Left renal cortex interstitium (tissue), 4 donors: ENCODE data around the gene CFI. TPM values are rescaled to one million over a fixed set of nuclear protein-coding genes. Genes with fewer than 3 reads are reported as not detected.

Experiments used
- DNase-seq, 4 donors: peaks; one replicate each; pipeline ENCODE4 v3.0.0-alpha.2; 2013; ENCODE audit warnings: low read depth in 4 of 4, low spot score in 2 of 4, missing footprints in 1 of 4
- polyA plus RNA-seq, 4 donors: library from polyadenylated mRNA; unstranded; fragments of 120-200 nt; gene quantifications; one replicate each; pipeline ENCODE4 v1.2.1, GENCODE V29; 2013; ENCODE audit not compliant: insufficient read length in 4 of 4

The CFI gene
- 10 to 100 TPM; 63.0 to 89.1 (median 74.8) TPM for polyA plus RNA-seq

- peak in 3 of 4 donors; percentile 31 to 65 (median 37) for DNase-seq
Measured at GRCh38 chr4:109801895-109802319, at the start of gene CFI. TSS of gene CFI (minus strand) at chr4:109801999. CDS start at chr4:109801971, 28 bp downstream.

- no peak for DNase-seq
Measured at GRCh38 chr4:109850601-109851000, 48.8 kb upstream of the CFI start.

GRCh38 chr4:109848501-109848900 is 46.7 kb upstream of the CFI start:
- DNase-seq, result no peak

DNA sequence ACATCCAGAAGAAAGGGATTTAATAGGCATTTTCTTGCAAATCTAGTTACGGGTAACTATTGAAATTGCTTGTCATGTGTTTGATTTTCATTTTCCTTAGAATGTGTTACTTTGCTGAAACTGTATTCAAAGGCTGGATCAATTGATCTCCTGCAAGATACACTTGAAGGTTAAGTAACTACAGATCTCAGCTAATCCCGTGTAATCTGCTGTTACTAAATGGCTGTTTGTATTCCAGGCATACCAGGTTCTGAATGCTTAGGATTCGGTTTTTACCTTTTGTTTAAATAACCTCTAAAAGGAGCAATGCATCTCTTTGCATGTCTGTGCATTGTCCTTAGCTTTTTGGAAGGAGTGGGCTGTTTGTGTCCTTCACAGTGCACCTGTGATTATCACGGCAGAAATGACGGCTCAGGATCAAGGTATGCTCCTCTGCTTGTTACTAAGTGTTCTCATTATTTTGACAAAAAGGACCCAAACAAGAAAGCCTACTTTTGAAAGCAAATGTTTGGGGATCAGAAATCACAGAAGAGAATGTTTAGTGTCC is 46.2 kb upstream of the CFI start, which contains the start of gene LRIT3:
Gene LRIT3 (plus strand): TSS at position 212 of the 547 bp plus-strand sequence. CDS start 95 bp downstream, at position 307.
- no peak for DNase-seq

- no peak for DNase-seq
Measured at GRCh38 chr4:109846395-109847098, 44.7 kb upstream of the CFI start.

DNA sequence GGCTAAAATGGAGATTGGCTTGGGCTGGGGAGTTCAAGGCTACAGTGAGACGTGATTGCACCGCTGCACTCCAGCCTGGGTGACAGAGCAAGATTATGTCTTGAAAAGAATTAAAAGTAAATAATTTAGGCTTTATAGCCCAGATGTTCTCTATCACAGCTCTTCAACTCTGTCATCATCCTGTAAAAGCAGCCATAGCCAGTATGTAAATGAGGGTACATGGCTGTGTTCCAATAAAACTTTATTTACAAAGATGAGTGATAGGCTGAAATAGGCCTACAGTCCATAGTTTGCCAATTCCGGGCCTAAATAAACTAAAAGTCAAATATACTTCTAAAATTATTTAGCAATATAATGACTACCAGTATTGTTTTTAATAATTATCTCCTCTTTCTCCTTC is 35.2 kb upstream of the CFI start:
- no peak for DNase-seq

DNA sequence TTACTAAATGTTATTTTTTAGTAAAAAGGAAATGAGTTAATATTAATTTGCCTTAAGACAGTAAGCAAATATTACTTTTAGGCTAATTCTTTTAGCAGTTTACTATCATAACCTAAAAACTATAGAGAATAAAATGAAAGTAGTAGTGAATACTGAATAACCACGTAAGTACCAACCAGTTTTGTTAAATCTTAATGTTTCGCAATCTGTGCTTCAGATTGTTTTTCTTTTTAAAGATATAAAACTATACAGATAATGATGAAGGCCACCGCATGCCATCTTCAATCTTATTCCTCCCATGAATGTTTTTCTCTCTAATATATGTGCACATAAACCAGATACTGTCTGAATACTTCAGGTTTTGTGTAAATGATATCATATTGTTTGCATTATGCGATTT is 32.0 kb upstream of the CFI start:
- no peak for DNase-seq

DNA sequence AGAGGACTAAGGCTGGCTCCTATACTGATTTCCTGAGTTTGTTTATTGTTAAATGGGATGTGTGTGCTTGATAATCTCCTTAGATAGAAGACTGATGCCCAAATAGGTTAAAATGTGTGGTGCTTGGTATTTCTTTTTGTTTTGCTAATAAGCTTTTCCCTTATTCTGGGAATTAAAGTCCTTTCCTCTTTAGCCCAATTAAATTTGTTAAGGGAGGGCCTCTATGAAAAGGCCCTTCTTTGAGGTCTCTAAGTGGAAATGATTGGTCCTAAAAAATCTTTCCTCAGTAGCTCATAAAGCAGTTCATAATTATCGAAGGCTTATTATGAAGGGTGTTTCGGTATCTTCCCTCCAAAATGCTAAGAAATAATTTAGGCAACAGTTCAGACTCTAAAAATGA is 25.9 kb upstream of the CFI start, which contains the start of gene RRH:
Gene RRH (plus strand): TSS at position 301 of the 400 bp plus-strand sequence. CDS start 56 bp downstream, at position 357.
- no peak for DNase-seq

GRCh38 chr4:109826719-109827118 is 24.9 kb upstream of the CFI start:
- DNase-seq, result no peak

DNA sequence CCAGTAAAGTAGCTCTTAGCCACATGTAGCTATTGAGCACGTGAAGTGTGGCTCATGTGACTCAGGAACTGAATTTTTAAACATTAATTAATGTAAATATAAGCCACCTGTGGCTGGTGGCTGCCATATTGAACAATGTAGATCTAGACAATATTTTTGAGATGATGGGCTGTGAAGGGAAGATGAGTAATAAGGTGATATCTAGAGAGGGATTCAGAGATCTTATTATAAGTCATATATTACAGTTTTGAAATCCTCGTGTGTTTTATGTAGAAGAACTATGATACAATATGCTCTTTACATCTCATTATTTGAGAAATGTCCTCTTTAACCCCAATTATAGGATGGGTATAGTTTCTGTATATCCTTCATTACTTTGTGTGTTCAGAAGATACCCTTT is 19.4 kb upstream of the CFI start:
- no peak for DNase-seq

- DNase-seq, result no peak
Measured at GRCh38 chr4:109820563-109820962, 18.8 kb upstream of the CFI start.

DNA sequence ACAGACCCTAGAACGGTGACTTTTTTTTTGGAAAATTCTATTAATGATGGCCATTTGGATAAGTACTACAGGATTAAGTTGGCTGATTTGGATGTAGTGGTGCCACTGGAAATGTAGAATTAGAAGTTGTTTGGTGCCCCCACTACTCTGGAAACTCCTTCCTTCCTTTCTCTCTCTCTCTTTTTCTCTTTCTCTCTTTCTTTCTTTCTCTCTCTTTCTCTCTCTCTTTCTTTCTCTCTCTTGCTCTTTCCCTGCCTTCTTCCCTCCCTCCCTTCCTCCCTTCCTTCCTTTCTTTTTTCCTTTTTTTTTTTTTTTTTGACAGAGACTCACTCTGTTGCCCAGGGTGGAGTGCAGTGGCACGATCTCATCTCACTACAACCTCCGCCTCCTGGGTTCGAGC is 16.5 kb upstream of the CFI start:
- DNase-seq, result no peak

GRCh38 chr4:109816894-109817293 is 15.1 kb upstream of the CFI start:
- DNase-seq, result no peak

GRCh38 chr4:109816082-109816442 is 14.3 kb upstream of the CFI start:
- DNase-seq, result no peak

DNA sequence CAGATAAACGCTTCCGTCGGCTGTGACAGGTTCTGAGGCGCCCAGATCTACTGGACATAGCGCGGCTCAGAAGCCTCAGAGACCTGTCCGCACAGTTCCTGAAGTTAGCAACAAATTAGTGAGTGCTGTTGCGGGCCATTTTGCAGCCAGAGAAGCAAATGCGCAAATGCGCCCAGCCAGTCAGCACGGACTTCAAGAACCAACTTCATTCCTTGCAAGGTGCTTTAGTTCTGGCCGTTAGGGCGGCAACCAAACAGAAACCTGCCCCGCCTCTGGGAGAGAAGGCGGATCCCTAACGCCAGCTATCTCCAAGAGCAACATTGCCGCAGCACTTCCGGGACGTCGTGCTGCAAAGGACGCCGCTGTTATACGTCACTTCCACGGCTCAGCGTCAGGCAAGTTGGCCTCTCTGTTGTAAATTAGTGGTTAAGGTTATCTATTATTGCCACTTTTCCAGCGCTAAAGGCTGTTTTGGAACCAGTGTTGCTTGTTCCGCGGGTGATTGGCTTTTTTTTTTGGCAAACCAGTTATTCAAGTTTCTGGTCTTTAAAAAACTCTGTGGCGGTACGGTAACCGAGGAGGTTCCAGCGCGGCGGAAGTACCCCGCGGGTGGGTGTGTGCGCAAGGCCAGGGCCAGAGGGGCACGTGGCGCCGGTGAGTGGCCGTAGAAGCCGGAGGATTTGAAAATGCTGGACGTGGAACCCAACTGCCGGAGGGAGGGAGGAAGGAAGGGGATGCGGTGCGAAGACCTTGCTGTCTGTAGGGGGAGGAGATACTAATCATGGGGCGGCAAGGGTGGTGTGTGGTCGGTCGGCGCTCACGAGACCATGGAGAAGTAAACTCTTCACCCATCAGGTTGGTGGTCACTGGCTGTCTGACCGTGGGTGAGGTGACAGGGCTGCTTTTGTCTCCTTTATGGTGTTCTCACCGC is 13.6 kb upstream of the CFI start, which contains the start of gene GAR1:
Gene GAR1 (plus strand): TSS at position 612 of the 931 bp plus-strand sequence. CDS start 403 bp downstream, outside the sequence.
- peak; percentile 90 to 95 (median 91) for DNase-seq

DNA sequence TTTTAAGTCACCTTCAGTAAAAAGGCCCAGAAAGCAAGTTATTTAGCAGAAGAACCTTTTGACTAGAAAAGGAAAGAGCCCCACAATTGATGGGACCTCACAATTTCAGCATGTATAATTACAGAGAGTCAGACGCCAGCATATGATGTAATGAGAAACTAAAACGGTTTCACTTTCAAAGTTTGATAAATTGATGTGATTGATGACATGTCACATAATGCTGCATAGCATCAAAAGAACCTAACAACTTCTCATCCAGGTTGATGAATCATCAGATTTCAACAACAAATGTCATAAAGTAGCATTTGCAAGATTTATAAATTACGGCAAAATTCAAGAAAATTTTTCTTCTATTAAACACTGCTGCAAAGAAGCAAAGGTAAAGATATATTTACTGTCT is 9.9 kb upstream of the CFI start:
- no peak for DNase-seq

DNA sequence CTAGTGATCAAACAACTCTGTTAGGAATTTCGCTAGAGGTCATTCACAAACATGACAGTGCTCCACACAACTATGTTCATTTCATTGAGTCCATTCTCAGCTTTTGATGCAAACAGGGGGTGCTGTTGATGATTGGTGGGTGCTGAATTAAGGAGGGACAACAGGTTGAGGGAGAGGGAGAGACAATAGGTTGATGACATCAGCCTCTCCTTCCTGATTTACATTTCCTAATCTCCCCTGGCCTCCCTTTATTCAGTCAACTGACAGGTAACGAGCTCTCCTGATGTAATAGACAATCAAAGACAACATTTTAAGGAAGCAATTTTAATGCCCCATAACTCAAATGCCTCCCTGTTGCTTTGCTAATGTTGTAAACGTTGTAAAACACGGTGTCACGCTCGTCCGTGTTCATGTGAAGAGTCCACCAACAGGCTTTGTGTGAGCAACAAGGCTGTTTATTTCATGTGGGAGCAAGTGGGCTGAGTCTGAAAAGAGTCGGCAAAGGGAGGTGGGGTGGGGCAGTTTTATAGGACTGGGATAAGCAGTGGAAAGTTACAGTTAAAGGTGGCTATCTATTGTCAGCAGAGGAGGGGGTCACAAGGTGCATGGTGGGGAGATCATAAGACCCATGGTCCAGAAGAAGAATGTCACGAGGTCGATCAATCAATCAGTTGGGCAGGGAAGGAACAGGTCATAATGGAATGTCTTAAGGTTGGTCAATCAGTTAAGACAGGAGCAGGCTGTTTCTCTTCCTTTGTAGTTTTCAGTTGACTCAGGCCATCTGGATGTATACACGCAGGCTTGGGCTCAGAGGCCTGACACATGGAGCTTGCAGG is 9.0 kb upstream of the CFI start:
- no peak for DNase-seq

- no peak for DNase-seq
Measured at GRCh38 chr4:109809655-109810054, 7.9 kb upstream of the CFI start.

GRCh38 chr4:109803924-109804571 is 2.2 kb upstream of the CFI start:
- DNase-seq, result no peak
